A549 (cell line): ENCODE results near the gene B3GALT2. TPM values are rescaled to one million over a fixed set of nuclear protein-coding genes. Genes with fewer than 3 reads are reported as not detected.
"Not testable (repeated sequence)": the region's sequence is repeated elsewhere in the genome, so short reads cannot be mapped to it uniquely, and the experiment has no call there.

Source experiments
- ATAC-seq, 2 experiments: fragments of 200-7000 bp in 1 of 2; fragments of >200 bp in 1 of 2; cut with Nextera tagmentation in 1 of 2; cut with Tn5 transposase in 1 of 2; 3 replicates each; pipeline versions ENCODE4 v1.8.0 to v1.9.1; 2018 to 2020; ENCODE audit warnings: mild to moderate bottlenecking in 1 of 2, moderate library complexity in 1 of 2
- CTCF ChIA-PET: fragments of 300-600 bp; sonication (Branson Sonifier 250); formaldehyde crosslinking; extraction: SDS; loops from one replicate; lab custom pipeline; 2021; ENCODE audit warnings: antibody characterized with exemption, inconsistent platforms; lab: Yijun Ruan, JAX
- POLR2A ChIA-PET: fragments of 350-600 bp; formaldehyde crosslinking; extraction: SDS; loops from one replicate; lab custom pipeline; 2021; ENCODE audit warnings: antibody characterized with exemption, inconsistent platforms; lab: Yijun Ruan, JAX
- DNase-seq, 2 experiments: peaks; one replicate each; pipeline versions ENCODE4 v3.0.0 to v3.0.0-alpha.2; 2011 to 2016; ENCODE audit warnings: low read depth in 1 of 2, low spot score in 1 of 2
- FAIRE-seq: peaks from 2 replicates; lab custom pipeline; 2011; peaks lifted over from hg19 to GRCh38; lab: Jason Lieb, UNC
- H3K27ac ChIP-seq, 2 experiments: fragments of >200 bp; sonication (Bioruptor Twin); formaldehyde crosslinking; 3 replicates each; pipeline ENCODE4 v1.5.1; 2016 to 2017
- H3K4me1 ChIP-seq: fragments of >200 bp; sonication (Bioruptor Twin); formaldehyde crosslinking; 3 replicates; pipeline ENCODE4 v1.6.1; 2016
- H3K4me2 ChIP-seq: fragments of >200 bp; sonication (Bioruptor Twin); formaldehyde crosslinking; 3 replicates; pipeline ENCODE4 v1.6.1; 2016
- H3K4me3 ChIP-seq: fragments of >200 bp; sonication (Bioruptor Twin); formaldehyde crosslinking; 3 replicates; pipeline ENCODE4 v1.5.1; 2016
- H3K9me3 ChIP-seq: fragments of >200 bp; sonication (Bioruptor Twin); formaldehyde crosslinking; 3 replicates; pipeline ENCODE4 v1.6.1; 2016
- BHLHE40 ChIP-seq: IDR thresholded peaks from 2 replicates; pipeline ENCODE4 v1.6.1; 2012; ENCODE audit warnings: low read depth, low read length, inconsistent platforms
- CBX2 ChIP-seq: fragments of 200-600 bp; sonication (generic); IDR thresholded peaks from 2 replicates; pipeline ENCODE4 v1.6.1; 2016; ENCODE audit warnings: low read depth, mild to moderate bottlenecking, borderline replicate concordance
- CBX8 ChIP-seq: fragments of 200-600 bp; sonication (generic); IDR thresholded peaks from 2 replicates; pipeline ENCODE4 v1.6.1; 2016
- CEBPB ChIP-seq, 2 experiments: fragments of >200 bp in 1 of 2; sonication (Bioruptor Twin) in 1 of 2; formaldehyde crosslinking in 1 of 2; IDR thresholded peaks; 2 replicates each; pipeline ENCODE4 v1.6.1; 2012 to 2016
- CHD2 ChIP-seq: fragments of 150-350 bp; IDR thresholded peaks from 2 replicates; pipeline ENCODE4 v1.6.1; 2014; ENCODE audit warnings: low read length; ENCODE audit not compliant: partially characterized antibody
- EP300 ChIP-seq, 2 experiments: fragments of >200 bp; sonication (Bioruptor Twin); formaldehyde crosslinking; IDR thresholded peaks; 2 replicates in 1 of 2; 3 replicates in 1 of 2; pipeline ENCODE4 v1.6.1; 2016 to 2017
- ESRRA ChIP-seq: fragments of 150-350 bp; IDR thresholded peaks from 2 replicates; pipeline ENCODE4 v1.6.1; 2014; ENCODE audit warnings: mild to moderate bottlenecking, low read length, borderline replicate concordance
- FOXS1 ChIP-seq: fragments of 250-450 bp; sonication (Bioruptor Pico); IDR thresholded peaks from 2 replicates; pipeline ENCODE4 v1.5.0; 2020; ENCODE audit warnings: mild to moderate bottlenecking, moderate library complexity
- GATA3 ChIP-seq: IDR thresholded peaks from 2 replicates; pipeline ENCODE4 v1.6.1; 2012; ENCODE audit warnings: borderline replicate concordance
- MAZ ChIP-seq: fragments of 150-350 bp; IDR thresholded peaks from 2 replicates; pipeline ENCODE4 v1.6.1; 2014; ENCODE audit warnings: antibody characterized with exemption, low read depth, low read length, borderline replicate concordance
- MYC ChIP-seq: IDR thresholded peaks from 2 replicates; pipeline ENCODE4 v1.6.1; 2012; ENCODE audit warnings: mild to moderate bottlenecking, inconsistent platforms, low read length, improper control_type of control experiment, borderline replicate concordance
- NFE2L2 ChIP-seq: fragments of 150-350 bp; conservative IDR thresholded peaks from 2 replicates; pipeline ENCODE4 v1.6.1; 2014; ENCODE audit warnings: low read length
- NPAS2 ChIP-seq: fragments of 250-450 bp; sonication (Bioruptor Pico); IDR thresholded peaks from 2 replicates; pipeline ENCODE4 v1.8.0; 2022; ENCODE audit warnings: mild to moderate bottlenecking, moderate library complexity, borderline replicate concordance
- NR3C1 ChIP-seq: fragments of >200 bp; sonication (Bioruptor Twin); formaldehyde crosslinking; IDR thresholded peaks from 3 replicates; pipeline ENCODE4 v1.6.1; 2017
- PHF8 ChIP-seq: fragments of 200-600 bp; sonication (generic); IDR thresholded peaks from 2 replicates; pipeline ENCODE4 v1.6.1; 2016; ENCODE audit warnings: low read depth, mild to moderate bottlenecking, antibody characterized with exemption, moderate library complexity, borderline replicate concordance
- SMC3 ChIP-seq: fragments of >200 bp; sonication (Bioruptor Twin); formaldehyde crosslinking; IDR thresholded peaks from 3 replicates; pipeline ENCODE4 v1.6.1; 2018; ENCODE audit warnings: inconsistent platforms
- SREBF2 ChIP-seq: fragments of 450-650 bp; IDR thresholded peaks from 2 replicates; pipeline ENCODE4 v1.6.1; 2014; ENCODE audit warnings: mild to moderate bottlenecking, moderate library complexity
- TFCP2L1 ChIP-seq: fragments of 250-450 bp; sonication (Bioruptor Pico); IDR thresholded peaks from 2 replicates; pipeline ENCODE4 v1.5.0; 2021; ENCODE audit warnings: mild to moderate bottlenecking
- TP53 ChIP-seq: fragments of 250-450 bp; sonication (Bioruptor Pico); IDR thresholded peaks from 2 replicates; pipeline ENCODE4 v1.5.0; 2021; ENCODE audit warnings: mild to moderate bottlenecking, moderate library complexity
- ZC3H11A ChIP-seq: fragments of 450-650 bp; IDR thresholded peaks from 2 replicates; pipeline ENCODE4 v1.6.1; 2014; ENCODE audit warnings: antibody characterized with exemption, mild to moderate bottlenecking
- ZSCAN20 ChIP-seq: fragments of 250-450 bp; sonication (Bioruptor Pico); IDR thresholded peaks from 2 replicates; pipeline ENCODE4 v1.8.0; 2022; ENCODE audit warnings: mild to moderate bottlenecking, moderate library complexity
- WGBS: methylation state at CpG from one replicate; pipeline ENCODE4 v1.1.6; 2017; ENCODE audit errors: missing lambda C conversion rate; 5-methylcytosine and 5-hydroxymethylcytosine counted together
- polyA plus RNA-seq, 4 experiments: library from polyadenylated mRNA; depleted of rRNA in 3 of 4; stranded (reverse); fragments of >200 nt; fragmentation: RNase III in 1 of 4; extraction: RNeasy Plus Mini Kit Qiagen cat#74134 plus additional on column Dnase treatment in 1 of 4; gene quantifications; 2 replicates in 3 of 4; 3 replicates in 1 of 4; pipeline ENCODE4 v1.2.3, GENCODE V29; 2011 to 2017
- TF ChIP-seq, protein P1 (sequence below): fragments of 450-650 bp; IDR thresholded peaks from 2 replicates; pipeline ENCODE4 v1.6.1; 2014; ENCODE audit warnings: antibody characterized with exemption
- TF ChIP-seq, protein P2 (sequence below): fragments of 250-450 bp; sonication (Bioruptor Pico); IDR thresholded peaks from 2 replicates; pipeline ENCODE4 v1.5.0; 2020; ENCODE audit warnings: low read depth, mild to moderate bottlenecking, moderate library complexity
- TF ChIP-seq, protein P3 (sequence below): IDR thresholded peaks from 2 replicates; pipeline ENCODE4 v1.6.1; 2012; ENCODE audit warnings: low read depth, borderline replicate concordance
- TF ChIP-seq, protein P4 (sequence below): fragments of >200 bp; sonication (Bioruptor Twin); formaldehyde crosslinking; IDR thresholded peaks from 3 replicates; pipeline ENCODE4 v1.6.1; 2016
- TF ChIP-seq, protein P5 (sequence below): fragments of 200-600 bp; sonication (generic); IDR thresholded peaks from 2 replicates; pipeline ENCODE4 v1.6.1; 2016; ENCODE audit warnings: antibody characterized with exemption, mild to moderate bottlenecking, moderate library complexity

Gene B3GALT2
- polyA plus RNA-seq, 2 of the 4 experiments (the other 2 are of a cell fraction), result not detected

DNA sequence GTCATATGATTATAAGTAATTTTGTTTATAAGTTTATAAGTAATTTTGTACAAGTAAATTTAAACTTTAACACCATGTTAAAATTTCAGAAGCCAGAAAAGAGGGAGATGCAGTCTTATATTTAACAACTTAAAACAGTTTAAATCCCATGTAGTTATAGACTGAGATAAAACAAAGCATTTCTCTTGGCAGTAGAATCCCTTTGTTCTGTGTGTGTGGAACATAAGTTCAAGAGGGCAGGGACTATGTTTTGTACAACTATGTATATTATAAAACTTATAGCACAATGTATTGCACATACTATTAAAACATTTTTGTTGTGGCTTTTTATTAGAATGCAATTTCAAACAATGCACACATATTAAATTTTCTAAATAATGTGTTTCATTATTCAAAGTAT lies 44.7 kb upstream of the B3GALT2 start:
- CTCF ChIA-PET, ATAC-seq, DNase-seq, H3K4me2 ChIP-seq, H3K27ac ChIP-seq, POLR2A ChIA-PET, H3K9me3 ChIP-seq, FAIRE-seq, H3K4me3 ChIP-seq, H3K4me1 ChIP-seq: not testable (repeated sequence)

DNA sequence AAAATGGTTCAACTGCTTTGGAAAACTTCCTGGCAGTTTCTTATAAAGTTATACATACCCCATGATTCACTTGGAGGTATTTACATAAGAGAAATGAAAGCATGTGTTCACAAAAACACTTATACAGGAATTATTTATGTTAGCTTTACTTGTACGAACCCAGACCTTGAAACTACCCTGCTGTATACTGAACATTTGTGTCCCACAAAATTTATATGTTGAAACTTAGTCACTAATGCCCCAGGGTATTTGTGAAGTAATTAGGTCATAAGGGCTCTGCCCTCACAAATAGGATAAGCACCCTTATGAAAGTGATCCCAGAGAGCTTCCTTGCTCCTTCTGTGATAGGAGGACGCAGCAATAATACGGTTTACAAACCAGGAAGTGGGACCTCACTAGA lies 42.7 kb upstream of the B3GALT2 start:
- FAIRE-seq, result no peak
- no peak for TF ChIP-seq NFE2L2
- TF ChIP-seq CBX2, result no peak
- TF ChIP-seq SREBF2, result no peak
- no peak for TF ChIP-seq NPAS2 (CRISPR knock-in tag)
- no peak for TF ChIP-seq MYC
- no peak; a peak in 1 of 6 replicates for ATAC-seq

DNA sequence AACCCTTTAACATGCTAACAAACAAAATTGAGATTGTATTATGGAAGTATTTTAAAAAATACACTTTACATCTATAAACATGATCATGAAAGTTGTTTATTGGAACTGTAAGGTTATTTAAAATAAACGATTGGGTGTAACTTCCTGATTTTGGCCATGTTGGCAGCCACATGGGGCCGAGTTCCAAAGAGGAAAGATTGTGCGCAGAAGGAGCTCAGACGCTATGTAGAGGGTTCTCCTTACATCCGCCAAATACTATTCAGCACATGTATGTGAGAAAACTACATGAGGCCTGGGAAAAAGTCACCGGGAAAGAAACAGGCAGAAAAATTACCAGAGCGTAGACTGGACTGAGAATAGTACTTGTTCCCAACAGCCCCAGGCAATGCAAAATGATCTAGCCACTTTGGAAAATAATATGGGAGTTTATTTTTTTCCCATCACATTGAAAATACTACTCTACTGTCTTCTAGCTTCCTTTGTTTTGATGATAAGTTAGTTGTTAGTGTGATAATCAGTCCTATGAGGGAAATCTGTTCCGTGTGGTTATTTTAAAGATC lies 35.7 kb upstream of the B3GALT2 start:
- no peaks in the 10 kb centered on the region for H3K9me3 ChIP-seq
- peaks cover 5% of the 10 kb centered on the region; the same call in 1 of the 3 replicates for H3K4me1 ChIP-seq
- 88% methylated on average over 8 of the region's 8 CpGs for WGBS
- no peak overlapping the region for H3K4me3 ChIP-seq
- FAIRE-seq, result no peak
- ATAC-seq, result no peak
- CTCF ChIA-PET, result no interaction called here
- POLR2A ChIA-PET, result no interaction called here
- H3K4me2 ChIP-seq, result no peak overlapping the region
- no peak for TF ChIP-seq PHF8
- TF ChIP-seq MAZ, result no peak
- H3K27ac ChIP-seq, result no peak overlapping the region
- no peak for DNase-seq

More for the DNA sequence above, 42.7 kb upstream of the B3GALT2 start:
- WGBS, result 65% methylated on average over 3 of the region's 3 CpGs
- ChIA-PET CTCF (no interaction called here), POLR2A (no interaction called here)
- 0 out of 3 replicates have a peak overlapping the region, but pooled peaks have one; percentile 7 for H3K4me2 ChIP-seq
- H3K4me1 ChIP-seq, result peaks cover 9% of the 10 kb centered on the region
- no peak overlapping the region for H3K4me3 ChIP-seq
- H3K27ac ChIP-seq, result no peak overlapping the region
- H3K9me3 ChIP-seq, result no peaks in the 10 kb centered on the region
- peak in 1 of 2 experiments; percentile 6 for DNase-seq

DNA sequence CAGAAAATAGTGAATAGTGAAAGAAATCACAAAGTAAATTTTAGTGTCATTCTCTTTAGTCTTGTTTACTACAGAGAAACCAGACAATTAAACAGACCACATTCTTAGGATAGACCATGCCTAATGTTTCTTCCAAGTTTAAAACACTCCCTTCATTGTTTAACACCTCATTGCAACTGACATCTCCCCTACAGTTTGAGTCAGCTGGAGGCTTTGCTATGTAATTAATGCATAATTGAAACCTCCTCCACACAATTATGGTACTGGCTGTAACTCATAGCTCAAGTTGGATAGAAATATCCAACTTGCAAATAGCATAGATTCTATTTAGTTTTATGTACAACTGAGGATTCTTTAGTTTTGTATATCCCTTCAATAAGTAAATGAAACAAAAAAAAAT lies 35.2 kb upstream of the B3GALT2 start:
- H3K27ac ChIP-seq, result no peak overlapping the region
- ATAC-seq (no peak), DNase-seq (no peak), FAIRE-seq (no peak)
- no peaks in the 10 kb centered on the region for H3K9me3 ChIP-seq
- POLR2A ChIA-PET, result no interaction called here
- no peak overlapping the region for H3K4me2 ChIP-seq
- H3K4me1 ChIP-seq, result peaks cover 5% of the 10 kb centered on the region; the same call in 1 of the 3 replicates
- TF ChIP-seq, protein P1, sequence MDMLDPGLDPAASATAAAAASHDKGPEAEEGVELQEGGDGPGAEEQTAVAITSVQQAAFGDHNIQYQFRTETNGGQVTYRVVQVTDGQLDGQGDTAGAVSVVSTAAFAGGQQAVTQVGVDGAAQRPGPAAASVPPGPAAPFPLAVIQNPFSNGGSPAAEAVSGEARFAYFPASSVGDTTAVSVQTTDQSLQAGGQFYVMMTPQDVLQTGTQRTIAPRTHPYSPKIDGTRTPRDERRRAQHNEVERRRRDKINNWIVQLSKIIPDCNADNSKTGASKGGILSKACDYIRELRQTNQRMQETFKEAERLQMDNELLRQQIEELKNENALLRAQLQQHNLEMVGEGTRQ, result no peak
- TF ChIP-seq CBX8, result no peak
- no peak for TF ChIP-seq PHF8
- TF ChIP-seq, protein P2, sequence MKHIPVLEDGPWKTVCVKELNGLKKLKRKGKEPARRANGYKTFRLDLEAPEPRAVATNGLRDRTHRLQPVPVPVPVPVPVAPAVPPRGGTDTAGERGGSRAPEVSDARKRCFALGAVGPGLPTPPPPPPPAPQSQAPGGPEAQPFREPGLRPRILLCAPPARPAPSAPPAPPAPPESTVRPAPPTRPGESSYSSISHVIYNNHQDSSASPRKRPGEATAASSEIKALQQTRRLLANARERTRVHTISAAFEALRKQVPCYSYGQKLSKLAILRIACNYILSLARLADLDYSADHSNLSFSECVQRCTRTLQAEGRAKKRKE (CRISPR knock-in tag), result no peak
- no peak for TF ChIP-seq GATA3
- TF ChIP-seq CEBPB (IDR thresholded peaks at IDR 0.05), result no peak
- TF ChIP-seq, protein P3, sequence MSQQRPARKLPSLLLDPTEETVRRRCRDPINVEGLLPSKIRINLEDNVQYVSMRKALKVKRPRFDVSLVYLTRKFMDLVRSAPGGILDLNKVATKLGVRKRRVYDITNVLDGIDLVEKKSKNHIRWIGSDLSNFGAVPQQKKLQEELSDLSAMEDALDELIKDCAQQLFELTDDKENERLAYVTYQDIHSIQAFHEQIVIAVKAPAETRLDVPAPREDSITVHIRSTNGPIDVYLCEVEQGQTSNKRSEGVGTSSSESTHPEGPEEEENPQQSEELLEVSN, result no peak
- TF ChIP-seq TP53 (CRISPR knock-in tag), result no peak
- TF ChIP-seq ZC3H11A, result no peak
- no peak for TF ChIP-seq ZSCAN20 (CRISPR knock-in tag)
- no peak for TF ChIP-seq TFCP2L1 (CRISPR knock-in tag)
- no peak for TF ChIP-seq EP300 (IDR thresholded peaks at IDR 0.05)
- TF ChIP-seq, protein P4, sequence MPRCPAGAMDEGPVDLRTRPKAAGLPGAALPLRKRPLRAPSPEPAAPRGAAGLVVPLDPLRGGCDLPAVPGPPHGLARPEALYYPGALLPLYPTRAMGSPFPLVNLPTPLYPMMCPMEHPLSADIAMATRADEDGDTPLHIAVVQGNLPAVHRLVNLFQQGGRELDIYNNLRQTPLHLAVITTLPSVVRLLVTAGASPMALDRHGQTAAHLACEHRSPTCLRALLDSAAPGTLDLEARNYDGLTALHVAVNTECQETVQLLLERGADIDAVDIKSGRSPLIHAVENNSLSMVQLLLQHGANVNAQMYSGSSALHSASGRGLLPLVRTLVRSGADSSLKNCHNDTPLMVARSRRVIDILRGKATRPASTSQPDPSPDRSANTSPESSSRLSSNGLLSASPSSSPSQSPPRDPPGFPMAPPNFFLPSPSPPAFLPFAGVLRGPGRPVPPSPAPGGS, result no peak
- TF ChIP-seq NR3C1, result no peak
- TF ChIP-seq BHLHE40, result no peak
- no peak for TF ChIP-seq SMC3
- no peak for TF ChIP-seq FOXS1
- TF ChIP-seq, protein P5, sequence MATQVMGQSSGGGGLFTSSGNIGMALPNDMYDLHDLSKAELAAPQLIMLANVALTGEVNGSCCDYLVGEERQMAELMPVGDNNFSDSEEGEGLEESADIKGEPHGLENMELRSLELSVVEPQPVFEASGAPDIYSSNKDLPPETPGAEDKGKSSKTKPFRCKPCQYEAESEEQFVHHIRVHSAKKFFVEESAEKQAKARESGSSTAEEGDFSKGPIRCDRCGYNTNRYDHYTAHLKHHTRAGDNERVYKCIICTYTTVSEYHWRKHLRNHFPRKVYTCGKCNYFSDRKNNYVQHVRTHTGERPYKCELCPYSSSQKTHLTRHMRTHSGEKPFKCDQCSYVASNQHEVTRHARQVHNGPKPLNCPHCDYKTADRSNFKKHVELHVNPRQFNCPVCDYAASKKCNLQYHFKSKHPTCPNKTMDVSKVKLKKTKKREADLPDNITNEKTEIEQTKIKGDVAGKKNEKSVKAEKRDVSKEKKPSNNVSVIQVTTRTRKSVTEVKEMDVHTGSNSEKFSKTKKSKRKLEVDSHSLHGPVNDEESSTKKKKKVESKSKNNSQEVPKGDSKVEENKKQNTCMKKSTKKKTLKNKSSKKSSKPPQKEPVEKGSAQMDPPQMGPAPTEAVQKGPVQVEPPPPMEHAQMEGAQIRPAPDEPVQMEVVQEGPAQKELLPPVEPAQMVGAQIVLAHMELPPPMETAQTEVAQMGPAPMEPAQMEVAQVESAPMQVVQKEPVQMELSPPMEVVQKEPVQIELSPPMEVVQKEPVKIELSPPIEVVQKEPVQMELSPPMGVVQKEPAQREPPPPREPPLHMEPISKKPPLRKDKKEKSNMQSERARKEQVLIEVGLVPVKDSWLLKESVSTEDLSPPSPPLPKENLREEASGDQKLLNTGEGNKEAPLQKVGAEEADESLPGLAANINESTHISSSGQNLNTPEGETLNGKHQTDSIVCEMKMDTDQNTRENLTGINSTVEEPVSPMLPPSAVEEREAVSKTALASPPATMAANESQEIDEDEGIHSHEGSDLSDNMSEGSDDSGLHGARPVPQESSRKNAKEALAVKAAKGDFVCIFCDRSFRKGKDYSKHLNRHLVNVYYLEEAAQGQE, result no peak
- TF ChIP-seq CHD2, result no peak
- no peak for TF ChIP-seq ESRRA
- no peak overlapping the region for H3K4me3 ChIP-seq
- CTCF ChIA-PET, result no interaction called here
